DMS114 treated with DMSO at 0.1 percent for 48 hours (cell line): Measurements from ENCODE around the gene NTF4.
"Not testable (repeated sequence)": the region's sequence is repeated elsewhere in the genome, so short reads cannot be mapped to it uniquely, and the experiment has no call there.

Experiments used
- DNase-seq: peaks from one replicate; lab custom pipeline; 2025; ENCODE audit not compliant: unreplicated experiment; lab: John Stamatoyannopoulos, UW

The NTF4 gene

GRCh38 chr19:49057636-49058234 lies 6.9 kb downstream of the NTF4 start, which contains the start of gene CGB7:
CGB7 (minus strand) TSS chr19:49057749; CDS start chr19:49055375, 2,374 bp downstream.
- peak; percentile 52 for DNase-seq

- not testable (repeated sequence) for DNase-seq
Observed at GRCh38 chr19:49056902-49057596, 7.6 kb downstream of the NTF4 start.

- DNase-seq: peak; percentile 18
Observed at GRCh38 chr19:49056101-49056901, 8.3 kb downstream of the NTF4 start.

- not testable (repeated sequence) for DNase-seq
Observed at GRCh38 chr19:49050376-49051033, 14.1 kb downstream of the NTF4 start.

- not testable (repeated sequence) for DNase-seq
Observed at GRCh38 chr19:49049834-49050233, 14.8 kb downstream of the NTF4 start.

- not testable (repeated sequence) for DNase-seq
Observed at GRCh38 chr19:49049011-49049410, 15.6 kb downstream of the NTF4 start, which contains the start of gene CGB8. CGB8 (minus strand) TSS chr19:49049111; CDS start chr19:49048739, 372 bp downstream.

GRCh38 chr19:49043548-49043947 lies 21.1 kb downstream of the NTF4 start, which contains the start of gene CGB5:
CGB5 (plus strand) TSS chr19:49043848; CDS start chr19:49044210, 362 bp downstream.
- DNase-seq: not testable (repeated sequence)

- not testable (repeated sequence) for DNase-seq
Observed at GRCh38 chr19:49042666-49043065, 22.0 kb downstream of the NTF4 start.

- DNase-seq: no peak
Observed at GRCh38 chr19:49042177-49042576, 22.4 kb downstream of the NTF4 start.

GRCh38 chr19:49039736-49040135 lies 24.9 kb downstream of the NTF4 start:
- DNase-seq: not testable (repeated sequence)

- not testable (repeated sequence) for DNase-seq
Observed at GRCh38 chr19:49038557-49039276, 25.9 kb downstream of the NTF4 start.

- not testable (repeated sequence) for DNase-seq
Observed at GRCh38 chr19:49038111-49038510, 26.5 kb downstream of the NTF4 start.

- DNase-seq: not testable (repeated sequence)
Observed at GRCh38 chr19:49036815-49037214, 27.8 kb downstream of the NTF4 start, which contains the start of gene CGB1. CGB1 (minus strand) TSS chr19:49036895; CDS start chr19:49036711, 184 bp downstream.

- DNase-seq: not testable (repeated sequence)
Observed at GRCh38 chr19:49031642-49032301, 32.8 kb downstream of the NTF4 start, which contains the start of gene CGB2. CGB2 (plus strand) TSS chr19:49031890; CDS start chr19:49032096, 206 bp downstream.

GRCh38 chr19:49030323-49030722 lies 34.3 kb downstream of the NTF4 start:
- DNase-seq: not testable (repeated sequence)

GRCh38 chr19:49029749-49030148 lies 34.9 kb downstream of the NTF4 start:
- DNase-seq: not testable (repeated sequence)

- DNase-seq: not testable (repeated sequence)
Observed at GRCh38 chr19:49028686-49029085, 35.9 kb downstream of the NTF4 start.

GRCh38 chr19:49025599-49025998 lies 39.0 kb downstream of the NTF4 start:
- DNase-seq: not testable (repeated sequence)

- not testable (repeated sequence) for DNase-seq
Observed at GRCh38 chr19:49025088-49025487, 39.5 kb downstream of the NTF4 start.
